Brain pericyte (primary cell): ENCODE data around the gene TTC28.
A peak's percentile ranks its signal among the peaks of the same experiment; 100 is the strongest.
"Not testable (repeated sequence)": the region's sequence is repeated elsewhere in the genome, so short reads cannot be mapped to it uniquely, and the experiment has no call there.

Source experiments
- DNase-seq: peaks from one replicate; pipeline ENCODE4 v3.0.0-alpha.2; 2012; ENCODE audit warnings: low read depth, low spot score

Gene TTC28

DNA sequence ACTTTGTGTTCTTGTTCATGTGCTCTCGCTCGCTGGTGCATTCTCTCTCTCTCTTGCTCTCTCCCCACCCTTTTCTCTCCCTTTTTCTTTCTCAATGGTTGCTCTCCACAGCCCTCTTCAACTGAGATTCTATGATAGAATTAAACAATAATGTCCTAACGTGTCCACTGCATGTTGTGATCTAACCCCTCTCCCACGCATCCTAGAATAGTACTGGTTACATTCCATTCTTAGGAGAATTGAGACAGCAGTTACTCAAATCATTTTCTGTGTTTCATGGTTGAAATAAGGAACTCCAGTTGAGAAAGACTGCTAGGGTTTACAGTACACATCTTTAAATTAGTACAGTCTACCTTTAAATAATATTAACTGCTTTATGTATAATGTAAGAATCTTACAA is 442.5 kb downstream of the TTC28 start:
- DNase-seq = no peak

DNA sequence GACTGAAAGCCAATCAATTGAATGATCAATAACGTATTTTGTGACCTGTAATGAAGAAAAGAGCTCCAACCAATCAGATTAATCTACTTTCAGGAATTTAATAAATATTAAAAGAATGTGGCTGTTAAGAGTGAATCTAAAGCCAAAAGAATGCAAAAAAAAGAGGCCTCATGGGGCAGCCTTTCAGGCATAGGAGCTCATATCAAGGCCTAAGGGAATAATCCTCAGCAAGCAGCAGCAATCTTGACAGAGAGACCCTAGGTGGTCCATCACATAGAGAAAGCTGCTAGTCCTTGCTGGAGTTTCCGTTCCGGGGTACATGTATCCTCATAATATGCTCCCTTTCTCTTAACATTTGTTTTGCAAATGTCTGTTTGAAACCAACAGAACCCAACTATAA is 447.4 kb downstream of the TTC28 start:
- no peak for DNase-seq

DNA sequence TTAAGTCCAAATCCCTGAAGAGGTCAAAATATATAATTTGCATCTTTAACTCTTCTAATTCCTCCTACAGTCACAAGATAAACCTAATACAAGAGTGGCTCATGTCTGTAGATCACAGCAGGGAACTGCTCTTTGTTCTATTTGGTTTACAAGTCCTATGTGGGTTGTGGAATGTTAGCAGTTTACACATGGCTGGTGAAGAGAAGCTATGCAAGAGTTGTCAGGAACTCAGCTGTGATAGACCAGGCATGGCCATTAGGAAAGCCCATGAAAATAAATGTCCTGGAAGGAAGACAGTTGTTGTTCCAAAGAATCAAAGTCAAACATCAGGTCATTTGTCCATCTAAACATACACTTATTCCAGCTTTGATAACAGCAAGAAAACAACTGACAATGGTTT is 448.2 kb downstream of the TTC28 start:
- peak; percentile 24 for DNase-seq

DNA sequence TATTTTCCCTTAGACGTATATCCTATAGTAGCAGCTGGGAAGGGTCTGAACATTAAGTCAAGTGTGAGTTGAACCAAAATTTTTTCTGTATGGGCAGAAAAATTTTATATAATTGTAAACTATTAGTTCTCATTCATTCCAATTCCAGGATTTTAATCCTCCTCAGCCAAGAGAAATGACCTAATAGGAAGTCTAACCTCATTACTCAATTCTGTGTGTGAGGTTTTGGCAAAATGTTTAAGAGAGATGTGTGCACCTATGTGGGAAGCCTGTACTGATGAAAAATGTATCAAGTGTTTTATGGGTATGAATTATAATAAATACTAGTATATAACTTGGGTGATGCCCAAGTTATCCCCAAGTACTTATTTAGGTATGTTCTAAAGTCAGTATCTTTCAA is 449.0 kb downstream of the TTC28 start:
- DNase-seq = no peak

DNA sequence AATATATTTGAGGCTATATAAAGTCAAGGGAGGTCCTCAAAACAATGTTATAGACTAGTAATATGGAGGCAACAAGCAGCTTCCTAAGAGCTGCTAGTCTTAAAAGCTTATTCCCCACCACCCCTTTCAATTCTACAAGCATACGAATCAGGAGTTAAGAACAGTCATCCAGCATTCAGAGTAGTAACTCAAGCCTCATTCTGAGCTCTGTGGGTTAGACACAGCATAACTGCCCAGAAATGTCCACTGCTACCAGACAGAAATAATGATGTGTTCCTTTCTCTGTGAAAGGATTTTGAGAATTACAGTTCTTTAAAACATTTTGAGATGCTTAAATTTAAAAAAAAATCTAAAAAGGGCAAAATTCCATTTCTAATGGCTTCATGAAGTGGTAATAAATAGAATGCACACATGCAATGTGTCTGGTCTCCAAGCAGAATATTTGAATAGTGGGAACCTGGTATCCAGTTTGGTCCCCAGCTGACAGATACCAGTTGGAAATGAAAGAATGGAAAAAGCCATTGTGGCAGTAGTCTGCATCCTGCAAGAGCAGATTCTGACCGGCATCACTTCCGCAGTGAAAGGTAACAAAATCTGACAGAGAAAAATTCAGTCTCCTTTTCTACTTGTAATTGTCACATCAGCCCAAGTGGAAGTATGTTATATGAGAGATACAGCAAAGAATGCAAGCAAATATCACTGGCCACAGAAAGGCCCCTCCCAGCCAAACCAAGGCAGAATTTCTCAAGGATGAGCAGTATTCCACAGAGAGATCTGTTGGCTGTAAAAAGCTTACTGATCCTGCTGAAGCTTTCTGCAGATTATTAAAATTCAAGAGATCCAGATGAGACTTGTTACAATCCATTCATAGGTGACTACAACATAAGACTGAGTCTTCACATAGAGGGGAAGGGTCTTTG is 449.8 kb downstream of the TTC28 start:
- no peak for DNase-seq

DNA sequence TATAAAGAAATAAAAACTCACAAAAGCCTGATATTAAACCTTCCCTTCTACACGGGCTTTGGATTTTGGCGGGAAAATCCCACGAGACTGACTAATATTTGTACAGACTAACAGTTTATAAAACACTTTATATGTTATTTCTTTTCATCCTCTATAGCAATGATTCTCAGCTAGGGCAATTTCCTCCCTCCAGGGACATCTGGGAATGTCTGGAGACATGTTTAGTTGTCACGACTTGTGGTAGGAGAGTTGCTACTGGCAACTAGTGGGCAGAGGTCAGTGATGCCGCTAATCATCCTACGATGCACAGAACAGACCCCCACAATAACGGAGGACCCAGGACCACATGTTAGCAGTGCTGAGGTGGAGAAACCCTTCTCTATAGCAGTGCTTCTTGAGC is 455.8 kb downstream of the TTC28 start:
- no peak for DNase-seq

DNA sequence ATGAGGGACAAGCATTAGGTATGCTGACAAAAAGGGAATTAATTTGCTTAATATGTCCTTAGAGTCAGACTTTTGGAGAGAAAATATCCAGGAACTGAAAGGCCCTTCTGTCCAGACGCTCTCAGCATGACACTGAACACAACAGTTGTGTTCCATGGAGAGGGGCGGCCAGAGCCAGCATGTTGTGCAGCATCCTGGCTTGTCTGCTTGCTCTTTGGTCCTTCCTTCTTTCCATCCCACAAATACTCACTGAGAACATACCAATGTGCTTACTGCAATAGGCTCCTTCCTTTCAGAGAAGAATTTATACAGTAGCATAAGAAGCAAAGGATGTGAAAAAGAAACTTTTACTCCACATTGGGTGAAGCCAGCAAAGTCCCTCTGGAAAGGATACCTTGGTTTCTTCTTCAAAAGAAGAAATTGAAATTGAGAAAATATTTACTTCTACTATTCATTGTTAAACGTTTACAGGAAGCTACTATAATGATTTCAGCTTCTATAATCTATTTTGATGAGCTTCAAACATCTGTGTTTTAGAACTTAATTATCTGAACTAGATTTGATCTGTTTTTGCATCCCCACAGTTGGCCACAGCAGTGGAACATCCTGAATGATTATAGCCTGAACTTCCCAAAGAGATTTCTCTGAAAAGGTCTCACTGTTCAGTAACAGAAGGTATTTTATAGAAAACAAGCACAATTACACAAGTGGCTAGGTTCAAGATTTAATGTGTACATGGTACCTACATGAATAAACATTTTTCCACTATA is 456.5 kb downstream of the TTC28 start:
- DNase-seq = peak; percentile 8

DNA sequence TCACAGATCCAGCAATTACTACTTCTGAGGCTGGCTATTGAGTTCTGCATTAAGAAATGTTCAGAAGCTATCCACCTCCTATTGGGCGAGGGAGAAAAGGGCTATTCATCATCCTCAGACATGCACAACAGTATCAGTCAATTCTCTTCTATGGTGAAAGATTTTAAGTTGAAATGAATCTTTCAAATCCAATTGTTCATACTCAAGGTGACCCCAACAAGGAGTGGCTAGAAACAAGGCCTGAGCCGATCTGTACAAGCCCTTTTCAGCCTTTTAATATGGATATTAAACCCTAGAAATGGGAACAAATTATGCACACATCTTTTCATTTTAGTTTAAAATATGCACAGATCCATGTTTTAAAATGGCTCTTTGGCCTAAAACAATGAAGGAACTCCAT is 457.1 kb downstream of the TTC28 start:
- no peak for DNase-seq

DNA sequence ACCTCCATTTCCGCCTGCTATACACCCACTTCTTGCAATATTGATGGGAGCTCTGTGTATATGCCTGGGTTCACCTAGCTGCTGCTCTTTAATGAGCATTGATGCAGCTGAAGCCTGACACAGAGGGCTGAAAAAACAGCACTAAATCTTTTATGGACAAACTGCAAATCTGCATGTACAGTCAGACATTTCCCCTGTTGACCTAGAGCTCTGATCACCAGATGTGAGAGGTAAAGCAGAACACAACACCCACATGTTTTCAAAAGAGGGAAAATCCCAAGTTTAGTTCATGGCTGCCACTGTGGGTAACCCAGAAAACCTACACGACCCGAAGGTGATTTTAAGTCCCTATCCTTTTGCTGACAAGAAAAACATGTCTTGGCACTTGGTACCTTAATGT is 457.6 kb downstream of the TTC28 start:
- DNase-seq = no peak

DNA sequence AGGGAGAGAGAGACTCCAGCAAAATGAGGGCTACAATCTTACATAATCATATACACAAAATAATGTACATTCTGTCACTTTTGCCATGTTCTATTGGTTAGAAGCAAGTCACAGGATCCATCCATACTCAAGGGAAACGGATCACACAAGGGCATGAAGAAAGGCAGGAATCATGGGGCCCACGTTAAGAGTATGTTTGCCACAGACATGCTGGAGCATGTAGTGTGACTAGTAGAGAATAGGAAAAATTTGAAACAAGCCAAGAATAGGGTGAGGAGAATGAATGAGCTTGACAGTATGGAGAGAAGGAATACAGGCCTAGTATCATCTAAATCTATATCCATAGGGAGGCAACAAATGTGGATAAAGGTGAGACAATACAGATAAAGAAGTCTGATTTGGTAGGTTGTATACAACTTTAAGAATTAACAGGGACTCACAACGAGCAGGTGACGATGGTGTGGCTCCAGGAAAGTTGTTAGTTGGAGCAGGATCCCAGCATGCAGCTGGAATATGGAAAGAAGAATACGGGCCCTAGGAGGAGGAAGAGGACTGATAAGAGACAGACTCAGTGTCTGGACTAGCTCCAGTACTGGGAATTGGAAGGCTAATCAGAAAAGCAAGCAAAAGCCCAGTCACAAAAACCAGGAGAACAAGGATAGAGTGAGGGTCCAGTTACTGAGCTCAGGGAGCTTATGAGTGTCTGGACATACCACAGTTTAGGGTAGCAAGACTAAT is 458.8 kb downstream of the TTC28 start:
- no peak for DNase-seq

DNA sequence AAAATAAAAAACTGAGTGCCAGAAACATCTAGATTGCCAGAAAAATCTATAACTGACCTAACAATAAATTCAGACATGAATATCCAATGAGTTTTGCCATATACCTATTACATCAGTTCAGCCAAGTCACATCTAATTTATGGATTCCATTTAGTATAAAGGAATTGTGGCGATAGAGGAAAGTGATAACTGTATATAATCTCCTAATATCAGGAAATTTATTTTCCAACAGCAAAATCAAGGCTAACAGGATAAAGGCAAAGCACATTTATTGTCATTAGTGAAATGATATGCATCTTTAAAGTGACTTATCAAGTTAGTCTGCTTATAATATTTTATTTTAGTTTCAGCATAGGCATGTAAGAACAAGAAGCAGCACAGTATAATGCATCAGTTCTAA is 462.4 kb downstream of the TTC28 start:
- no peak for DNase-seq

DNA sequence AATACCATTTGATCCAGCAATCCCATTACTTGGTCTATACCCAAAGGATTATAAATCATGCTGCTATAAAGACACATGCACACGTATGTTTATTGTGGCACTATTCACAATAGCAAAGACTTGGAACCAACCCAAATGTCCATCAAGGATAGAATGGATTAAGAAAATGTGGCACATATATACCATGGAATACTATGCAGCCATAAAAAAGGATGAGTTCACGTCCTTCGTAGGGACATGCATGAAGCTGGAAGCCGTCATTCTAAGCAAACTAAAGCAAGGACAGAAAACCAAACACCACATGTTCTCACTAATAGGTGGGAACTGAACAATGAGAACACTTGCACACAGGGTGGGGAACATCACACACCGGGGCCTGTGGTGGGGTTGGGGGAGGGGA is 464.9 kb downstream of the TTC28 start:
- DNase-seq = not testable (repeated sequence)

DNA sequence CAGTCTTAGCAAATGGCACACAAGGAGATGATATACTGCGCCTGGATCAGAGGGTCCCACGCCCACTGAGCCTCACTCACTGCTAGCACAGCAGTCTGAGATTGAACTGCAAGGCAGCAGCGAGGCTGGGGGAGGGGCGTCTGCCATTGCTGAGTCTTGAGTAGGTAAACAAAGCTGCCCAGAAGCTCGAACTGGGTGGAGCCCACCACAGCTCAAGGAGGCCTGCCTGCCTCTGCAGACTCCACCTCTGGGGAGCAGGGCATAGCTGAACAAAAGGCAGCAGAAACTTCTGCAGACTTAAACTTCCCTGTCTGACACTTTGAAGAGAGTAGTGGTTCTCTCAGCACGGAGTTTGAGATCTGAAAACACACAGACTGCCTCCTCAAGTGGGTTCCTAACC is 470.2 kb downstream of the TTC28 start:
- not testable (repeated sequence) for DNase-seq

DNA sequence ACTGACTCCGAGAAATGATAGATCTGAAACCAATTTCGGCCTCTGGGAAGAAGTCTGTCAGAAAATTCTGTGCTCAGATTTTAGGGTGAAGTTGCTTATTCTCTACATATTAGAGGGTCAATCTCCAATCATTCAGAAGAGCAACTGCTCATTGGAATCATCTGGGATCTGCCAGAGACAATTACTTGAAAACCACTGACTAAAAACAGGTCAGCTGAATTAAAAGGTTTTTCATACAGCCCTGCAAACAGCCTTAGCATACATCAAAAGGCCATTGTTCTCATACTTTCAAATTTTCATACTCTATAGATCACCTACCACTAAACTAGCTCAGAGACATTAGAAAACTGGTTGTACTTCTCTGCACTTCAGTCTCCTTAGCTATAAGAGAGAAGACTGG is 470.9 kb downstream of the TTC28 start:
- no peak for DNase-seq

DNA sequence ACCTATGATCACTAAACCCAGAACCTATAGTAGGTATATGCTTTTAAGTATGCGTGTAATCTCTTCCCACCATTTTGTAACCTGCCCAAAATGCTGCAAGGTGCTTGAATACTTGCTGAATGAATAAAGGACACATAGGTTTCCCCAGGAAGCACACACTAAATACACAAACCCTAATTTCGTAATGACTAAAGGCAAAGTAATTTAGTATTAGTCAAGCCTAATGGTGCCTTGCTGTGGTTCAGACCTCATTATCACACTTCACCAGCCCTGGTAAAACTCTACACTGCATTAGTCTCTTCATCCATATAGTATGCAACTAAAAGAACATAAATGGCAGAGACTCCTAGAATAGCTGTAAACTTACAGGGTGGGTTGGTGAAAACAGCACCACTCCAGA is 471.6 kb downstream of the TTC28 start:
- DNase-seq = no peak

DNA sequence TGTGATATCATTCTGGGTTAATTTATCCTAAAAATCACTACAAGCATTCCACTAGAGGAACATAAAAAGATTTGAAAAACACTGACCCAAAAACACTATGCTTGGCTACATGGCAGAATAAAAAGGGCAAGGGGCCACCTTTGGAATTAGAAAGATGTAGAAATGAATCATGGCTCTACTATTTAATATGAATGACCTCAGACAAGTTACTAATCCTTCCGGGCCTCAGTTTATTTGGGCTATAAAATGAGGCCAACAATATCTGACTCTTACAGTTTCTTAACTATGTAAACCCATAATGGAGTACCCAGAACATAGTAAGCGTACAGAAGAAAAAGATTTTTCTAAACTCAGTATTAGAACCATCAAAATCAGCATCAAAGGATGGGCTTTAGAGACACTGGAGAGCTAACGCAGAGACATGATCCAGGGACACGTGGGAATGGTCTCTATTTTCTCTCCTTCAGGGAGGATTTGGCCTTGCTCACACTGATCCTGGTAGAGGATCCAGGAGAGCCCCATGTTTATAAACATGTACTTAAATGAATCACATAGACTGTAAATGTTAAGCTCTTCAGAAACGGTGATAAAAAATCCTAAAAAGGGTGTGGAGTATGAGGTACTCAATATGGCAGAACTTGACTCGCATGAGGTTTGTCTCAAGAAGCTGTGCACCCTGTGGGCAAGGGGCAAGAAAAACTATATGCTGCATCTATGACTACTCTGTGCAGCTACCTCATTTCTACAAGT is 472.2 kb downstream of the TTC28 start:
- DNase-seq = no peak

DNA sequence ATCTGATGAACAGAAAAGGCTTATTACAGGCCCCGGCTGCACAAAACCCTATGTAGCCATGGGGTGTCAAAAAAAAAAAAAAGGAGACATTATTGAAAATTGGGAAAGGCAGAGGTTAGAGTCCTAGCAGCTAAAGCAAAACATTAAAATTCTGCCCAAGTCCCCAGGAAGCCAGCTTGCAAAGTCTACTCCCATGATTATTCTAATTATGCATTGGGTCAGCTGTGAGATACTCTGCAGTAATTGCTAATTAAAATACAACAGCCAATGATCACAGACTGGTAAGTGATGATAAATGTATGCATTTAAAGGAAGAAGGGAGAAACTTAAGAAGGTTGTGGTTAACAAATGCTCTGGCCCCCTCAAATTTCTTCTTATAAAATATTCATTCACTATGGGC is 473.7 kb downstream of the TTC28 start:
- DNase-seq = no peak

DNA sequence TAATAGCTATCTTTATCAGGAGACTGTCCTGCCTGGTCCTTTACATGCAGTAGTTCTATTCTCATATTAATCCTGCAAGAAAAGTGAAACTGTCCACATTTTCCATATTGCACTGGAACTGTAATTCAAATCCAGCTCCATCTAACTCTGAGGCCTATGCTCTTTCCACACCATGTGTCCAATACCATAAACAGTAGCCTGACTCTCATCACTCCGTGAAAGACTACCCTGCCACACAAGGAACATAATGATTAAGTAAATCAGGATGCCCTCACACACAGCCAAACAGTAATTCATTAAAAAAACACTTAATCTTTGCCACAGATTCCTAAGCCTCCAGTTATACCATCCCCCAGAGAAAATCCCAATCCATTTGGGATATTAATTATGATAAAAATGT is 475.3 kb downstream of the TTC28 start:
- DNase-seq = no peak

DNA sequence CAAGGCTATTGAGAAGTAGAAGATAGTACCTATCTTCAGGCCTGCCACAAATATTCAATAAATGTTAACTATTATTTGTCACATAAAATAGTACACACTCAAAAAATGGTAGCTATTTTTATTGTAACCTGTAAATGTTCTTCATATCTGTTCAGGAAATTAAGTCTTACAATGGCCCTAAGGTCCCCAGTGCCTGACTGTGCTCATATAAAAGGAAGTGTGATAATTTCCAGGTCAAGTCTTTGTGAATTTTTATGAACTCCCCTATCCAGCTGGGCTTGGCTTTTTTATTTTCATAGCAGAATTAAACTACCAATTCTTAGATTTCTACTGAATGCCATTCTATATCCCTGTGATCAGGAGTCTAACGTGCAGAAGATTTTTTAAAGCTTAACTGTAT is 476.4 kb downstream of the TTC28 start:
- DNase-seq = no peak

DNA sequence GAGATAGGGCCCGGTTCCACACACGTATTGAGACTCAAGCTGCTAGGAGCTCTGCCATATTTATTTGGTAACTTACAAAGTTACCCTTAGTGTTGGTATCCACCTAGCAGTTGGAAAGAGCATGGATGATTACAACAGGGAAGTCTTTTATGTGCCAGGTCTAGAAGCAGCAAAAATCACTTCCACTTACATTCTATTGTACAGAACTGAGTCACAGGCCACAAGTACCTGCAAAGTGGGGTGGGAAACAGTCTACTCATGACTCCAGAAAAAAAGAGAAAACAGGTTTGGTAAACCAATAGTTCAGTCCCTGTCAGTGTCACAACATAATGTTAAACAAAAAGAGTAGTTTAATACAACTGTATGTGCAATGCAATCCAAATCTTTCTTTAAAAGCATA is 480.9 kb downstream of the TTC28 start:
- no peak for DNase-seq

DNA sequence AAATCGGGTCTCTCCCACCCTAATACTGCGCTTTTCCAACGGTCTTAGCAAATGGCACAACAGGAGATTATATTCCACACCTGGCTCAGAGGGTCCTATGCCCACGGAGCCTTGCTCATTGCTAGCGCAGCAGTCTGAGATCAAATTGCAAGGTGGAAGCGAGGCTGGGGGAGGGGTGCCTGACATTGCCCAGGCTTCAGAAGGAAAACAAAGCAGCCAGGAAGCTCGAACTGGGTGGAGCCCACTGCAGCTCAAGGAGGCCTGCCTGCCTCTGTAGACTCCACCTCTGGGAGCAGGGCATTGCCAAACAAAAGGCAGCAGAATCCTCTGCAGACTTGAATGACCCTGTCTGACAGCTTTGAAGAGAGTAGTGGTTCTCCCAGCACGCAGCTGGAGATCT is 488.1 kb downstream of the TTC28 start:
- not testable (repeated sequence) for DNase-seq
